Motor neuron (in vitro differentiated cells): ENCODE data around the gene GAS6. TPM values are rescaled to one million over a fixed set of nuclear protein-coding genes. Genes with fewer than 3 reads are reported as not detected.

Experiments
- ATAC-seq, 8 experiments: fragments of 200-7000 bp; cut with Tn5 transposase; replicated peaks in 6 of 8; 2 replicates each; pipeline ENCODE4 v1.8.0; 2021; ENCODE audit warnings: mild to moderate bottlenecking in 8 of 8, moderate library complexity in 8 of 8
- H3K27ac ChIP-seq, 2 donors: fragments of 250-450 bp; sonication (Bioruptor Pico); 2 replicates each; pipeline ENCODE4 v1.9.0; 2021; ENCODE audit warnings: antibody characterized with exemption in 2 of 2, mild to moderate bottlenecking in 2 of 2, moderate library complexity in 1 of 2
- H3K4me1 ChIP-seq, 2 donors: fragments of 250-450 bp; sonication (Bioruptor Pico); replicated peaks in 1 of 2; 2 replicates each; pipeline ENCODE4 v1.6.1; 2021; ENCODE audit warnings: antibody characterized with exemption in 2 of 2, mild to moderate bottlenecking in 2 of 2, moderate library complexity in 1 of 2
- H3K4me3 ChIP-seq, 5 donors: fragments of 250-450 bp; sonication (Bioruptor Pico); 2 replicates each; pipeline ENCODE4 v1.9.0; 2021; ENCODE audit warnings: antibody characterized with exemption in 5 of 5, mild to moderate bottlenecking in 5 of 5, moderate library complexity in 4 of 5
- WGBS, 10 experiments: fragments of 450-650 bp; shearing (Covaris generic); methylation state at CpG; one replicate each; pipeline ENCODE4 v1.0.0; 2022; 5-methylcytosine and 5-hydroxymethylcytosine counted together
- in situ Hi-C, 9 experiments: fragments of 400-800 bp; cut with MboI; loops; one replicate each; pipeline ENCODE4 v1.15.0; 2021; ENCODE audit warnings: low sequenced_read_pairs in 9 of 9, low pct_unique_long_range_greater_than_20kb in 2 of 9; ENCODE audit not compliant: unreplicated experiment in 9 of 9
- total RNA-seq, 8 experiments: library from RNA; unstranded; fragments of 300-600 nt; gene quantifications; 2 replicates each; pipeline versions ENCODE4 v1.2.3 to v1.2.4, GENCODE V29; 2022

The GAS6 gene
- total RNA-seq, 8 experiments from 2014 or later: 3.7 to 37.8 (median 6.8) TPM

- Histone ChIP-seq H3K4me1 (peaks cover 9 to 23% of the 10 kb centered on the region in 2 donors), H3K27ac (no peak overlapping the region), H3K4me3 (no peak overlapping the region)
- no peak for ATAC-seq
- 92 to 100% (median 100%) methylated on average over 1 to 8 of the region's 19 CpGs; no CpG with 5 or more reads in 7 of the 10 experiments for WGBS, 10 experiments
- in situ Hi-C loops: no loop called here
Measured at GRCh38 chr13:113823771-113824170, 40.1 kb downstream of the GAS6 start.

- ATAC-seq: no peak
- WGBS, 10 experiments: 80 to 100% (median 87%) methylated on average over 3 to 7 of the region's 45 CpGs; no CpG with 5 or more reads in 7 of the 10 experiments
- peaks cover 9 to 23% of the 10 kb centered on the region in 2 donors for H3K4me1 ChIP-seq
- in situ Hi-C loops: no loop called here
- no peak overlapping the region for H3K4me3 ChIP-seq
- H3K27ac ChIP-seq: peak overlapping the region in 1 of 2 donors; percentile 41
Measured at GRCh38 chr13:113822956-113823744, 40.7 kb downstream of the GAS6 start.

GRCh38 chr13:113822266-113822665 is 41.6 kb downstream of the GAS6 start:
- ATAC-seq: no peak
- in situ Hi-C loops: no loop called here
- H3K27ac ChIP-seq: no peak overlapping the region
- H3K4me1 ChIP-seq: peaks cover 9 to 23% of the 10 kb centered on the region in 2 donors
- WGBS, 10 experiments: no CpG with 5 or more reads among the region's 12 CpGs
- no peak overlapping the region for H3K4me3 ChIP-seq

- H3K4me3 ChIP-seq: no peak overlapping the region
- no peak for ATAC-seq
- H3K27ac ChIP-seq: no peak overlapping the region
- peaks cover 9 to 23% of the 10 kb centered on the region in 2 donors for H3K4me1 ChIP-seq
- in situ Hi-C loops: no loop called here
- 97 to 100% methylated on average over 1 to 7 of the region's 24 CpGs; no CpG with 5 or more reads in 8 of the 10 experiments for WGBS, 10 experiments
Measured at GRCh38 chr13:113821847-113822246, 42.0 kb downstream of the GAS6 start.

GRCh38 chr13:113820813-113821651 is 42.8 kb downstream of the GAS6 start:
- peak overlapping the region; percentile 35 to 65 for H3K27ac ChIP-seq
- no peak overlapping the region for H3K4me3 ChIP-seq
- ATAC-seq: peak; percentile 75 to 91 (median 80)
- in situ Hi-C loops: no loop called here
- 1 to 78% (median 63%) methylated on average over 4 to 37 of the region's 54 CpGs; no CpG with 5 or more reads in 6 of the 10 experiments for WGBS, 10 experiments
- H3K4me1 ChIP-seq: peaks cover 16 to 31% of the 10 kb centered on the region in 2 donors

GRCh38 chr13:113819731-113820715 is 43.9 kb downstream of the GAS6 start:
- peak in 1 of 8 experiments; percentile 38 for ATAC-seq
- peak overlapping the region in 1 of 2 donors; percentile 65 for H3K27ac ChIP-seq
- H3K4me1 ChIP-seq: peaks cover 16 to 31% of the 10 kb centered on the region in 2 donors
- WGBS, 10 experiments: 50 to 89% (median 73%) methylated on average over 2 to 15 of the region's 52 CpGs; no CpG with 5 or more reads in 3 of the 10 experiments
- H3K4me3 ChIP-seq: no peak overlapping the region
- in situ Hi-C loops: no loop called here

GRCh38 chr13:113819341-113819730 is 44.5 kb downstream of the GAS6 start:
- 51 to 100% (median 83%) methylated on average over 1 to 5 of the region's 13 CpGs; no CpG with 5 or more reads in 4 of the 10 experiments for WGBS, 10 experiments
- peaks cover 16 to 31% of the 10 kb centered on the region in 2 donors for H3K4me1 ChIP-seq
- no peak for ATAC-seq
- no peak overlapping the region for H3K27ac ChIP-seq
- in situ Hi-C loops: no loop called here
- H3K4me3 ChIP-seq: no peak overlapping the region

GRCh38 chr13:113818700-113819295 is 45.1 kb downstream of the GAS6 start:
- ATAC-seq: no peak
- Histone ChIP-seq H3K27ac (no peak overlapping the region), H3K4me3 (no peak overlapping the region), H3K4me1 (peaks cover 16 to 31% of the 10 kb centered on the region in 2 donors)
- in situ Hi-C loops: no loop called here
- 85 to 100% (median 96%) methylated on average over 4 to 9 of the region's 26 CpGs; no CpG with 5 or more reads in 6 of the 10 experiments for WGBS, 10 experiments

GRCh38 chr13:113817860-113818691 is 45.8 kb downstream of the GAS6 start:
- Histone ChIP-seq H3K4me3 (no peak overlapping the region), H3K27ac (no peak overlapping the region), H3K4me1 (peaks cover 16 to 31% of the 10 kb centered on the region in 2 donors)
- in situ Hi-C loops: no loop called here
- WGBS, 10 experiments: 60 to 100% (median 96%) methylated on average over 1 to 19 of the region's 60 CpGs; no CpG with 5 or more reads in 2 of the 10 experiments
- ATAC-seq: no peak

- Histone ChIP-seq H3K4me3 (no peak overlapping the region), H3K27ac (no peak overlapping the region), H3K4me1 (peaks cover 16 to 29% of the 10 kb centered on the region in 2 donors)
- ATAC-seq: peak in 6 of 8 experiments; percentile 10 to 46 (median 40)
- in situ Hi-C loops: no loop called here
- 0 to 60% (median 0%) methylated on average over 1 to 4 of the region's 24 CpGs; no CpG with 5 or more reads in 5 of the 10 experiments for WGBS, 10 experiments
Measured at GRCh38 chr13:113816946-113817859, 46.7 kb downstream of the GAS6 start.
